IMR-90 (cell line): ENCODE measurements around the gene ADCK1. TPM values are rescaled to one million over a fixed set of nuclear protein-coding genes. Genes with fewer than 3 reads are reported as not detected.

Experiments
- ATAC-seq: fragments of 200-7000 bp; cut with Tn5 transposase; 2 replicates; pipeline ENCODE4 v1.9.1; 2020; ENCODE audit warnings: low read depth, mild to moderate bottlenecking, moderate library complexity
- BruUV-seq: library from RNA; stranded (reverse); fragments of 400-500 nt; replicated peaks from 2 replicates; lab custom pipeline; 2021; lab: Mats Ljungman, UMichigan
- CTCF ChIA-PET: fragments of 300-600 bp; formaldehyde crosslinking; extraction: SDS; loops from one replicate; lab custom pipeline; 2021; ENCODE audit warnings: antibody characterized with exemption; lab: Yijun Ruan, JAX
- POLR2A ChIA-PET: fragments of 300-600 bp; sonication (Branson Sonifier 250); formaldehyde crosslinking; loops from one replicate; lab custom pipeline; 2022; ENCODE audit warnings: antibody characterized with exemption; ENCODE audit not compliant: unreplicated experiment; lab: Charles Lee
- DNase-seq: peaks from one replicate; pipeline ENCODE4 v3.0.0; 2013
- H2AFZ ChIP-seq: replicated peaks from 2 replicates; pipeline ENCODE3; 2013; ENCODE audit warnings: low read length, mild to moderate bottlenecking; ENCODE audit not compliant: poor library complexity
- H2AK5ac ChIP-seq: 2 replicates; pipeline ENCODE4 v1.6.1; 2013; ENCODE audit warnings: low read depth, low read length, inconsistent platforms
- H2AK9ac ChIP-seq: replicated peaks from 2 replicates; pipeline ENCODE3; 2013; ENCODE audit warnings: mild to moderate bottlenecking, low read depth, low read length, moderate library complexity; ENCODE audit not compliant: poor library complexity
- H2BK120ac ChIP-seq: 2 replicates; pipeline ENCODE4 v1.6.1; 2013; ENCODE audit warnings: low read depth, low read length, inconsistent platforms
- H2BK15ac ChIP-seq: 3 replicates; pipeline ENCODE4 v1.6.1; 2013; ENCODE audit warnings: low read depth, low read length, inconsistent platforms
- H2BK20ac ChIP-seq: 2 replicates; pipeline ENCODE4 v1.6.1; 2013; ENCODE audit warnings: low read depth, mild to moderate bottlenecking, inconsistent platforms, low read length, moderate library complexity
- H2BK5ac ChIP-seq: 2 replicates; pipeline ENCODE4 v1.6.1; 2013; ENCODE audit warnings: mild to moderate bottlenecking, low read depth, low read length, inconsistent platforms; ENCODE audit not compliant: poor library complexity, severe bottlenecking
- H3K14ac ChIP-seq: replicated peaks from 2 replicates; pipeline ENCODE4 v1.6.1; 2013; ENCODE audit warnings: low read depth, low read length, inconsistent platforms
- H3K18ac ChIP-seq: 2 replicates; pipeline ENCODE4 v1.6.1; 2013; ENCODE audit warnings: low read depth, low read length, control low read depth
- H3K23ac ChIP-seq: 2 replicates; pipeline ENCODE4 v1.6.1; 2013; ENCODE audit warnings: low read depth, low read length, inconsistent platforms
- H3K27ac ChIP-seq: 2 replicates; pipeline ENCODE4 v1.5.1; 2013; ENCODE audit warnings: mild to moderate bottlenecking, control low read depth, low read length; ENCODE audit not compliant: insufficient read depth
- H3K27me3 ChIP-seq: 2 replicates; pipeline ENCODE4 v1.6.1; 2013; ENCODE audit warnings: low read length; ENCODE audit not compliant: control insufficient read depth, insufficient read depth
- H3K36me3 ChIP-seq: 2 replicates; pipeline ENCODE4 v1.6.1; 2013; ENCODE audit warnings: low read length, mixed read lengths; ENCODE audit not compliant: control insufficient read depth, insufficient read depth
- H3K4ac ChIP-seq: 2 replicates; pipeline ENCODE4 v1.6.1; 2013; ENCODE audit warnings: low read depth, low read length, inconsistent platforms
- H3K4me1 ChIP-seq: 2 replicates; pipeline ENCODE4 v1.6.1; 2013; ENCODE audit warnings: low read length, mixed read lengths; ENCODE audit not compliant: control insufficient read depth, insufficient read depth
- H3K4me2 ChIP-seq: 2 replicates; pipeline ENCODE4 v1.6.1; 2013; ENCODE audit warnings: low read depth, mild to moderate bottlenecking, control low read depth, low read length, moderate library complexity
- H3K4me3 ChIP-seq: 2 replicates; pipeline ENCODE4 v1.5.1; 2013; ENCODE audit warnings: low read depth, mild to moderate bottlenecking, control low read depth, low read length, moderate library complexity; ENCODE audit not compliant: insufficient read depth
- H3K56ac ChIP-seq: 2 replicates; pipeline ENCODE4 v1.6.1; 2013; ENCODE audit warnings: low read length, inconsistent platforms; ENCODE audit not compliant: insufficient read depth; ENCODE audit errors: extremely low read depth
- H3K79me1 ChIP-seq, 2 experiments: 2 replicates each; pipeline ENCODE4 v1.6.1; 2013; ENCODE audit warnings: low read length in 2 of 2, inconsistent platforms in 1 of 2, low read depth in 1 of 2
- H3K9ac ChIP-seq: 2 replicates; pipeline ENCODE4 v1.6.1; 2013; ENCODE audit warnings: low read depth, low read length, control low read depth
- H3K9me1 ChIP-seq: 2 replicates; pipeline ENCODE4 v1.6.1; 2013; ENCODE audit warnings: low read length, inconsistent platforms; ENCODE audit not compliant: insufficient read depth
- H3K9me3 ChIP-seq: 2 replicates; pipeline ENCODE4 v1.6.1; 2013; ENCODE audit warnings: low read length; ENCODE audit not compliant: control insufficient read depth, insufficient read depth
- H4K20me1 ChIP-seq: 2 replicates; pipeline ENCODE4 v1.6.1; 2013; ENCODE audit warnings: low read length, inconsistent platforms; ENCODE audit not compliant: insufficient read depth
- H4K5ac ChIP-seq: 2 replicates; pipeline ENCODE4 v1.6.1; 2013; ENCODE audit warnings: mild to moderate bottlenecking, low read depth, low read length, control low read depth
- H4K8ac ChIP-seq, 2 experiments: 2 replicates each; pipeline ENCODE4 v1.6.1; 2013; ENCODE audit warnings: low read depth in 2 of 2, low read length in 2 of 2, control low read depth in 1 of 2, inconsistent platforms in 1 of 2
- H4K91ac ChIP-seq: 2 replicates; pipeline ENCODE4 v1.6.1; 2013; ENCODE audit warnings: low read depth, low read length, inconsistent platforms; ENCODE audit not compliant: insufficient read depth
- BHLHE40 ChIP-seq: fragments of 150-350 bp; IDR thresholded peaks from 2 replicates; pipeline ENCODE4 v1.6.1; 2016; ENCODE audit warnings: mild to moderate bottlenecking, low read depth, low read length
- CEBPB ChIP-seq: IDR thresholded peaks from 2 replicates; pipeline ENCODE4 v1.6.1; 2012; ENCODE audit warnings: low read depth, low read length, improper control_type of control experiment
- CHD1 ChIP-seq: IDR thresholded peaks from 2 replicates; pipeline ENCODE4 v1.6.1; 2012; ENCODE audit warnings: low read depth, low read length, improper control_type of control experiment
- MAFK ChIP-seq: IDR thresholded peaks from 2 replicates; pipeline ENCODE4 v1.6.1; 2012; ENCODE audit warnings: low read depth, low read length, improper control_type of control experiment
- MAZ ChIP-seq: IDR thresholded peaks from 2 replicates; pipeline ENCODE4 v1.6.1; 2012; ENCODE audit warnings: low read depth, mild to moderate bottlenecking, low read length, improper control_type of control experiment, moderate library complexity, borderline replicate concordance
- MXI1 ChIP-seq: IDR thresholded peaks from 2 replicates; pipeline ENCODE4 v1.6.1; 2012; ENCODE audit warnings: low read depth, mild to moderate bottlenecking, low read length, moderate library complexity, borderline replicate concordance
- NFE2L2 ChIP-seq: fragments of 150-350 bp; IDR thresholded peaks from 2 replicates; pipeline ENCODE4 v1.6.1; 2016; ENCODE audit warnings: low read depth, mild to moderate bottlenecking, low read length
- POLR2A ChIP-seq: IDR thresholded peaks from 2 replicates; pipeline ENCODE4 v1.6.1; 2012; ENCODE audit warnings: mild to moderate bottlenecking, low read depth, low read length
- RCOR1 ChIP-seq: IDR thresholded peaks from 2 replicates; pipeline ENCODE4 v1.6.1; 2012; ENCODE audit warnings: mild to moderate bottlenecking, low read length, improper control_type of control experiment; ENCODE audit not compliant: insufficient replicate concordance
- WGBS, 2 experiments: methylation state at CpG; one replicate each; pipeline versions ENCODE4 v1.1.5 to v1.1.7; 2013; ENCODE audit warnings: missing lambda C conversion rate in 2 of 2; ENCODE audit not compliant: insufficient read length in 1 of 2; ENCODE audit errors: extremely low coverage in 2 of 2; 5-methylcytosine and 5-hydroxymethylcytosine counted together
- dilution Hi-C: fragments of 300-500 bp; cut with HindIII; formaldehyde crosslinking; loops from one replicate; pipeline ENCODE4 v1.14.3; 2018; ENCODE audit warnings: low sequenced_read_pairs; ENCODE audit not compliant: unreplicated experiment
- in situ Hi-C: fragments of 300-500 bp; cut with MboI; formaldehyde crosslinking; loops from 3 replicates; pipeline ENCODE4 v1.14.3; 2019; ENCODE audit warnings: low sequenced_read_pairs, inconsistent platforms, mixed read lengths
- intact Hi-C: fragments of 100-400 bp; cut with micrococcal nuclease; formaldehyde crosslinking; loops from 2 replicates; pipeline ENCODE4 v1.10.0; 2022
- polyA plus RNA-seq, 3 experiments: library from polyadenylated mRNA; depleted of rRNA; stranded (reverse); fragments of >200 nt; gene quantifications; 2 replicates each; pipeline ENCODE4 v1.2.3, GENCODE V29; 2012; ENCODE audit warnings: low replicate concordance in 1 of 3
- total RNA-seq: library from RNA; depleted of rRNA; stranded (reverse); fragments of >200 nt; gene quantifications from 2 replicates; pipeline ENCODE4 v1.2.3, GENCODE V29; 2012
- TF ChIP-seq, protein P1 (sequence below): fragments of 150-350 bp; IDR thresholded peaks from 2 replicates; pipeline ENCODE4 v1.6.1; 2017; ENCODE audit warnings: mild to moderate bottlenecking, antibody characterized with exemption, low read length, low read depth
- TF ChIP-seq, protein P2 (sequence below): conservative IDR thresholded peaks from 2 replicates; pipeline ENCODE4 v1.5.1; 2012; ENCODE audit warnings: mild to moderate bottlenecking, low read depth, low read length, improper control_type of control experiment

ADCK1 gene
- total and polyA plus RNA-seq, 2 of the 4 experiments (the other 2 are of a cell fraction): 1.6 to 4.6 TPM

DNA sequence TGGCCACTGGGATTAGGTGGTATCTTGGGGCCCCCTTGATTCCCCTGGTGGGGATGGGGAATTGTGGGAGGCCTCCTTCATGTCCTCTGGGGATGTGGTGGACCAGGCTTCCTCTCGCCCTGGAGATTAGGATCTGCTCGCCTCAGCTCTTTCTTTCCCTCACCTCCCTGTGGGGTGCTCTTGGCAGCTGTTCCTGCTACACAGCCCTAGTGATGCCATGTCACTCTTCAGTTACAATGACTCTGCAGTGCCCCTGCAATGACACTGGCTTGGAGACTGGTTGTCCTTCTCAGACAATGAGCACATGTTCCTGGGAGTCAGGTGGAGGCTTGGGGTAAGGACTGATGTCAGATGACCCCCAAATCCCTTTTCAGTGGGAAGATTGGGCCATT is 83.9 kb downstream of the ADCK1 start:
- Histone ChIP-seq H2BK20ac (no peak overlapping the region), H2AK5ac (no peak overlapping the region), H2BK5ac (no peak overlapping the region), H4K8ac (no peak overlapping the region), H3K4me2 (no peak overlapping the region), H3K9ac (no peak overlapping the region), H3K9me1 (no peaks in the 10 kb centered on the region; the same call in 1 of the 2 replicates), H2BK120ac (no peak overlapping the region), H3K18ac (no peak overlapping the region), H3K56ac (no peak overlapping the region), H3K4ac (no peak overlapping the region), H3K14ac (no peak overlapping the region), H4K20me1 (no peaks in the 10 kb centered on the region), H2AK9ac (no peak overlapping the region), H3K27ac (no peak overlapping the region), H4K5ac (no peak overlapping the region), H3K4me1 (no peaks in the 10 kb centered on the region), H2AFZ (no peak overlapping the region), H3K79me1 (no peaks in the 10 kb centered on the region), H3K9me3 (no peaks in the 10 kb centered on the region), H2BK15ac (no peak overlapping the region), H3K36me3 (no peaks in the 10 kb centered on the region), H3K23ac (no peak overlapping the region), H3K27me3 (no peaks in the 10 kb centered on the region), H3K4me3 (no peak overlapping the region), H4K91ac (no peak overlapping the region)
- TF ChIP-seq, protein P1, sequence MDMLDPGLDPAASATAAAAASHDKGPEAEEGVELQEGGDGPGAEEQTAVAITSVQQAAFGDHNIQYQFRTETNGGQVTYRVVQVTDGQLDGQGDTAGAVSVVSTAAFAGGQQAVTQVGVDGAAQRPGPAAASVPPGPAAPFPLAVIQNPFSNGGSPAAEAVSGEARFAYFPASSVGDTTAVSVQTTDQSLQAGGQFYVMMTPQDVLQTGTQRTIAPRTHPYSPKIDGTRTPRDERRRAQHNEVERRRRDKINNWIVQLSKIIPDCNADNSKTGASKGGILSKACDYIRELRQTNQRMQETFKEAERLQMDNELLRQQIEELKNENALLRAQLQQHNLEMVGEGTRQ: no peak
- TF ChIP-seq CEBPB: no peak
- TF ChIP-seq NFE2L2: no peak
- TF ChIP-seq MAFK: no peak
- TF ChIP-seq BHLHE40: no peak
- no peak for TF ChIP-seq RCOR1
- TF ChIP-seq, protein P2, sequence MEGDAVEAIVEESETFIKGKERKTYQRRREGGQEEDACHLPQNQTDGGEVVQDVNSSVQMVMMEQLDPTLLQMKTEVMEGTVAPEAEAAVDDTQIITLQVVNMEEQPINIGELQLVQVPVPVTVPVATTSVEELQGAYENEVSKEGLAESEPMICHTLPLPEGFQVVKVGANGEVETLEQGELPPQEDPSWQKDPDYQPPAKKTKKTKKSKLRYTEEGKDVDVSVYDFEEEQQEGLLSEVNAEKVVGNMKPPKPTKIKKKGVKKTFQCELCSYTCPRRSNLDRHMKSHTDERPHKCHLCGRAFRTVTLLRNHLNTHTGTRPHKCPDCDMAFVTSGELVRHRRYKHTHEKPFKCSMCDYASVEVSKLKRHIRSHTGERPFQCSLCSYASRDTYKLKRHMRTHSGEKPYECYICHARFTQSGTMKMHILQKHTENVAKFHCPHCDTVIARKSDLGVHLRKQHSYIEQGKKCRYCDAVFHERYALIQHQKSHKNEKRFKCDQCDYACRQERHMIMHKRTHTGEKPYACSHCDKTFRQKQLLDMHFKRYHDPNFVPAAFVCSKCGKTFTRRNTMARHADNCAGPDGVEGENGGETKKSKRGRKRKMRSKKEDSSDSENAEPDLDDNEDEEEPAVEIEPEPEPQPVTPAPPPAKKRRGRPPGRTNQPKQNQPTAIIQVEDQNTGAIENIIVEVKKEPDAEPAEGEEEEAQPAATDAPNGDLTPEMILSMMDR: no peak
- TF ChIP-seq MAZ: no peak
- no peak for TF ChIP-seq POLR2A
- TF ChIP-seq CHD1: no peak
- no peak for TF ChIP-seq MXI1
- in situ Hi-C loops: no loop called here
- no TSS peak for BruUV-seq
- ChIA-PET POLR2A (no interaction called here), CTCF (no interaction called here)
- dilution Hi-C loops: no loop called here
- intact Hi-C loops: no loop called here
- WGBS, 2 experiments: no CpG with 5 or more reads among the region's 2 CpGs
- no peak for ATAC-seq
- DNase-seq: no peak
